ENCODE measurements around the gene BFSP1.

Gene BFSP1

DNA sequence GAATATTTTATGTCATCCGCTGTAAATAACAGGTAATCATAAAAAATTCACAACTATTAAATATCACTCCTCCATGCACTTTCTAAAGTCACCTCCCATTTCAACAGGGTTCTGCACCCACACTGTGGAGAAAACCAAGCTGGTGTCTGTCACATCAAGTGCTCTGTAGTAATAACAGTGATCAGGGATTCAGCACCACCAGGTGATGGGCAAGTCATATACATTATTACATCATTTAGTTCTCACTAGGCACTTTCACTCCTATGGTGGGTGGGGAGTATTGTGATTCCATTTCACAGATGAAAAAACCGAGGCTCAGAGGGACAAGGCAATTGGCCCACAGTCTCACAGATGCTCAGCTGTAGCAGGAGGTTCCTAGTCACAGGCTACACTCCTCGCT lies 8.7 kb downstream of the BFSP1 start:
- no peaks in the 10 kb centered on the region; the same call in 1 of the 2 replicates for H3K4me1 ChIP-seq (ENCODE audit: control insufficient read depth, insufficient read depth, low read length)

GRCh38 chr20:17520583-17520982 lies 10.6 kb downstream of the BFSP1 start:
- Histone ChIP-seq H3K27me3 (ENCODE audit: control insufficient read depth, insufficient read depth, low read length) (no peaks in the 10 kb centered on the region), H3K27ac (ENCODE audit: low read length) (no peak overlapping the region), H3K36me3 (ENCODE audit: control insufficient read depth, insufficient read depth, low read length) (no peaks in the 10 kb centered on the region), H3K4me1 (ENCODE audit: control insufficient read depth, insufficient read depth, low read length) (no peaks in the 10 kb centered on the region), H3K9me3 (ENCODE audit: control insufficient read depth, insufficient read depth, low read length) (no peaks in the 10 kb centered on the region), H3K4me3 (ENCODE audit: low read length) (no peak overlapping the region)
- no CpG with 5 or more reads among the region's 3 CpGs for WGBS (ENCODE audit: insufficient coverage, insufficient read length)
- no peak for DNase-seq (ENCODE audit: low read depth, low spot score)

More for the DNA sequence above, 8.7 kb downstream of the BFSP1 start:
- H3K9me3 ChIP-seq (ENCODE audit: control insufficient read depth, insufficient read depth, low read length): no peaks in the 10 kb centered on the region
- no peak overlapping the region for H3K4me3 ChIP-seq (ENCODE audit: low read length)
- H3K27me3 ChIP-seq (ENCODE audit: control insufficient read depth, insufficient read depth, low read length): no peaks in the 10 kb centered on the region
- no peak for DNase-seq (ENCODE audit: low read depth, low spot score)
- no peaks in the 10 kb centered on the region for H3K36me3 ChIP-seq (ENCODE audit: control insufficient read depth, insufficient read depth, low read length)
- H3K27ac ChIP-seq (ENCODE audit: low read length): no peak overlapping the region
- no CpG with 5 or more reads among the region's 3 CpGs for WGBS (ENCODE audit: insufficient coverage, insufficient read length)

DNA sequence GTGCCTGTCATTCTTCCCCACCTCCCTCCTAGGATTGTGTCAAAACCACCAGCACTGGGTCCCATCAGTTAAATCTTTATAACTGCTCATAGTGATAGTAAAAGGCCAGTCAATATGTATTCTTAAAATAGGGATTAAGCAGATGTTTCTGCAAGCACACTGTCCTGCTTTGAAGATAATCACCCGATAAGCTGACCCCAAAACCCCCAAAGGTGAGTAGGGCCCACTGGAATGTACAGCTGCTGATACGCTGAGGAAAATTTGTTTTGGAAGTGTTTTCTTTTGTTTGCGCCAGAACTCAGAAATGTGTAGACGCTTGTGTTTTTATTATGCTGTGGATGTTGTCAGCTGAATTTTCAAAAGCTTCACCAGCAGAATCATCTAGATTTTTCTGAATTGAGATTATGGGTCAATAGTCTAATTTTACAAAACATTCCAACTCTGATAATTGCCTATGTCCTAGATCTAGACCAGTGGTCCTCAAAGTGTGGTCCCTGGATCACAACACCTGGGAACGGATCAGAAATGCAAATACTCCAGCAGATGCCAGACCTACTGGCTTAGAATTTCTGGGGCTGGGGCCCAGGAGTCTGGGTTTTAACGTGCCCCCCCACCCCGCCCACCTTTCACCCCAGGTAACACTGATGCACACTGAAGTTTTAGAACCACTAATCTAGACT lies 11.4 kb downstream of the BFSP1 start:
- Histone ChIP-seq H3K27ac (ENCODE audit: low read length) (no peak overlapping the region), H3K27me3 (ENCODE audit: control insufficient read depth, insufficient read depth, low read length) (no peaks in the 10 kb centered on the region), H3K4me3 (ENCODE audit: low read length) (no peak overlapping the region), H3K36me3 (ENCODE audit: control insufficient read depth, insufficient read depth, low read length) (no peaks in the 10 kb centered on the region), H3K4me1 (ENCODE audit: control insufficient read depth, insufficient read depth, low read length) (no peaks in the 10 kb centered on the region), H3K9me3 (ENCODE audit: control insufficient read depth, insufficient read depth, low read length) (no peaks in the 10 kb centered on the region)
- WGBS (ENCODE audit: insufficient coverage, insufficient read length): no CpG with 5 or more reads among the region's 7 CpGs
- DNase-seq (ENCODE audit: low read depth, low spot score): no peak

- no peaks in the 10 kb centered on the region for H3K4me1 ChIP-seq (ENCODE audit: control insufficient read depth, insufficient read depth, low read length)
- no peak overlapping the region for H3K27ac ChIP-seq (ENCODE audit: low read length)
- H3K36me3 ChIP-seq (ENCODE audit: control insufficient read depth, insufficient read depth, low read length): no peaks in the 10 kb centered on the region
- DNase-seq (ENCODE audit: low read depth, low spot score): no peak
- H3K27me3 ChIP-seq (ENCODE audit: control insufficient read depth, insufficient read depth, low read length): no peaks in the 10 kb centered on the region
- H3K4me3 ChIP-seq (ENCODE audit: low read length): no peak overlapping the region
- no CpG with 5 or more reads among the region's 14 CpGs for WGBS (ENCODE audit: insufficient coverage, insufficient read length)
- H3K9me3 ChIP-seq (ENCODE audit: control insufficient read depth, insufficient read depth, low read length): no peaks in the 10 kb centered on the region
These were observed 12.7 kb downstream of the BFSP1 start for GRCh38 chr20:17518339-17519052.

GRCh38 chr20:17515053-17515452 lies 16.1 kb downstream of the BFSP1 start:
- Histone ChIP-seq H3K36me3 (ENCODE audit: control insufficient read depth, insufficient read depth, low read length) (no peaks in the 10 kb centered on the region), H3K4me3 (ENCODE audit: low read length) (no peak overlapping the region), H3K4me1 (ENCODE audit: control insufficient read depth, insufficient read depth, low read length) (no peaks in the 10 kb centered on the region), H3K27ac (ENCODE audit: low read length) (no peak overlapping the region), H3K9me3 (ENCODE audit: control insufficient read depth, insufficient read depth, low read length) (no peaks in the 10 kb centered on the region), H3K27me3 (ENCODE audit: control insufficient read depth, insufficient read depth, low read length) (no peaks in the 10 kb centered on the region)
- WGBS (ENCODE audit: insufficient coverage, insufficient read length): no CpG with 5 or more reads among the region's 3 CpGs
- no peak for DNase-seq (ENCODE audit: low read depth, low spot score)

- Histone ChIP-seq H3K4me3 (ENCODE audit: low read length) (no peak overlapping the region), H3K27me3 (ENCODE audit: control insufficient read depth, insufficient read depth, low read length) (no peaks in the 10 kb centered on the region), H3K4me1 (ENCODE audit: control insufficient read depth, insufficient read depth, low read length) (no peaks in the 10 kb centered on the region), H3K27ac (ENCODE audit: low read length) (no peak overlapping the region), H3K36me3 (ENCODE audit: control insufficient read depth, insufficient read depth, low read length) (no peaks in the 10 kb centered on the region), H3K9me3 (ENCODE audit: control insufficient read depth, insufficient read depth, low read length) (no peaks in the 10 kb centered on the region)
- WGBS (ENCODE audit: insufficient coverage, insufficient read length): no CpG with 5 or more reads among the region's 2 CpGs
- no peak for DNase-seq (ENCODE audit: low read depth, low spot score)
These were observed 17.2 kb downstream of the BFSP1 start for GRCh38 chr20:17513939-17514338.

DNA sequence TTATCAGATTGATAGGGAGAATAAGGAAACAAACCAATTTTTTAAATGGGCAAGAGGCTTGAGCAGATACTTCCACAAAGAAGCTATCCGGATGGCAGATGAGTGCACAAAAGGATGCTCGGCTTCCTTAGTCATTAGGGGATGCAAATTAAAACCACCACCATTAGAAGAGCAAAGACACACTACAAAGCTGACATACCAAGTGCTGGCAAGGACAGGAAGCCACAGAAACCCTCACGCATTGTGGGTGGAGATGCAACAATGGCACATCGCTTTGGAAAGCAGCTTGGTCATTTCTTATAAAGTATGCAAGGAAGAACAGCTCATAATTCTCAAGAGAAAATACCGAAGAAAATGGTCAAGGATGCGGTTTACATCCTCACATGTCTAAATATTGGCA lies 19.8 kb downstream of the BFSP1 start:
- Histone ChIP-seq H3K27me3 (ENCODE audit: control insufficient read depth, insufficient read depth, low read length) (no peaks in the 10 kb centered on the region), H3K9me3 (ENCODE audit: control insufficient read depth, insufficient read depth, low read length) (no peaks in the 10 kb centered on the region), H3K27ac (ENCODE audit: low read length) (no peak overlapping the region), H3K4me1 (ENCODE audit: control insufficient read depth, insufficient read depth, low read length) (no peaks in the 10 kb centered on the region), H3K4me3 (ENCODE audit: low read length) (no peak overlapping the region), H3K36me3 (ENCODE audit: control insufficient read depth, insufficient read depth, low read length) (no peaks in the 10 kb centered on the region)
- DNase-seq (ENCODE audit: low read depth, low spot score): no peak
- no CpG with 5 or more reads among the region's 6 CpGs for WGBS (ENCODE audit: insufficient coverage, insufficient read length)

- no peak overlapping the region for H3K27ac ChIP-seq (ENCODE audit: low read length)
- WGBS (ENCODE audit: insufficient coverage, insufficient read length): no CpG with 5 or more reads among the region's 4 CpGs
- no peaks in the 10 kb centered on the region for H3K4me1 ChIP-seq (ENCODE audit: control insufficient read depth, insufficient read depth, low read length)
- no peaks in the 10 kb centered on the region for H3K27me3 ChIP-seq (ENCODE audit: control insufficient read depth, insufficient read depth, low read length)
- H3K9me3 ChIP-seq (ENCODE audit: control insufficient read depth, insufficient read depth, low read length): no peaks in the 10 kb centered on the region
- DNase-seq (ENCODE audit: low read depth, low spot score): no peak
- no peak overlapping the region for H3K4me3 ChIP-seq (ENCODE audit: low read length)
- no peaks in the 10 kb centered on the region for H3K36me3 ChIP-seq (ENCODE audit: control insufficient read depth, insufficient read depth, low read length)
These were observed 20.6 kb downstream of the BFSP1 start for GRCh38 chr20:17510548-17510947.

GRCh38 chr20:17508756-17509155 lies 22.4 kb downstream of the BFSP1 start:
- Histone ChIP-seq H3K9me3 (ENCODE audit: control insufficient read depth, insufficient read depth, low read length) (no peaks in the 10 kb centered on the region), H3K4me3 (ENCODE audit: low read length) (no peak overlapping the region), H3K4me1 (ENCODE audit: control insufficient read depth, insufficient read depth, low read length) (no peaks in the 10 kb centered on the region), H3K27me3 (ENCODE audit: control insufficient read depth, insufficient read depth, low read length) (no peaks in the 10 kb centered on the region), H3K36me3 (ENCODE audit: control insufficient read depth, insufficient read depth, low read length) (no peaks in the 10 kb centered on the region), H3K27ac (ENCODE audit: low read length) (no peak overlapping the region)
- no CpG with 5 or more reads among the region's 18 CpGs for WGBS (ENCODE audit: insufficient coverage, insufficient read length)
- DNase-seq (ENCODE audit: low read depth, low spot score): no peak

- no peaks in the 10 kb centered on the region for H3K9me3 ChIP-seq (ENCODE audit: control insufficient read depth, insufficient read depth, low read length)
- H3K4me1 ChIP-seq (ENCODE audit: control insufficient read depth, insufficient read depth, low read length): no peaks in the 10 kb centered on the region
- no CpG with 5 or more reads among the region's 5 CpGs for WGBS (ENCODE audit: insufficient coverage, insufficient read length)
- H3K27ac ChIP-seq (ENCODE audit: low read length): no peak overlapping the region
- no peaks in the 10 kb centered on the region for H3K36me3 ChIP-seq (ENCODE audit: control insufficient read depth, insufficient read depth, low read length)
- no peaks in the 10 kb centered on the region for H3K27me3 ChIP-seq (ENCODE audit: control insufficient read depth, insufficient read depth, low read length)
- H3K4me3 ChIP-seq (ENCODE audit: low read length): no peak overlapping the region
- DNase-seq (ENCODE audit: low read depth, low spot score): no peak
These were observed 23.6 kb downstream of the BFSP1 start for GRCh38 chr20:17507531-17507930.

DNA sequence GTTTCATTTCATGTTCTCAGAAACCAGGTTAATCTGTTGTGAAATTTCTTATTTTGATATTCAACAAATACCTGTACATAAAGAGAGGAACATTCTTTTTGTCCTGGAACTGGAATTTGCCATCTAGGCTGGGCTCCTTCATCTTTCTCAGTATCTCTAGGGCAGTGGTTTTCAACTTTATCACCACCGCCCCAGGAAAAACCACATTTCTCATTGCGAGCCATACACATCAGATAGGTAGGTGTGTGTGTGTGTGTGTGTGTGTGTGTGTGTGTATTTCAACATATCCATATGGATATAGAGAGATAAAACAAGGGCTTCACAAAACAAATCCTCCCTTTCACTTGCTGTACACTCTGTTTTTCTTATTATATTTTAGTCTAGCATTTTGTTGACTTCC lies 24.1 kb downstream of the BFSP1 start:
- no peaks in the 10 kb centered on the region for H3K9me3 ChIP-seq (ENCODE audit: control insufficient read depth, insufficient read depth, low read length)
- H3K36me3 ChIP-seq (ENCODE audit: control insufficient read depth, insufficient read depth, low read length): no peaks in the 10 kb centered on the region
- H3K4me3 ChIP-seq (ENCODE audit: low read length): no peak overlapping the region
- no CpG with 5 or more reads among the region's 2 CpGs for WGBS (ENCODE audit: insufficient coverage, insufficient read length)
- H3K4me1 ChIP-seq (ENCODE audit: control insufficient read depth, insufficient read depth, low read length): no peaks in the 10 kb centered on the region
- H3K27ac ChIP-seq (ENCODE audit: low read length): no peak overlapping the region
- H3K27me3 ChIP-seq (ENCODE audit: control insufficient read depth, insufficient read depth, low read length): no peaks in the 10 kb centered on the region
- DNase-seq (ENCODE audit: low read depth, low spot score): no peak

All from iPS DF 6.9 (cell line).